Neural progenitor cell (in vitro differentiated cells): Measurements from ENCODE around the gene THBS4.
"Not testable (repeated sequence)": the region's sequence is repeated elsewhere in the genome, so short reads cannot be mapped to it uniquely, and the experiment has no call there.

Experiments used
- EZH2 ChIP-seq: fragments of 200-600 bp; sonication (generic); IDR thresholded peaks from 2 replicates; pipeline ENCODE4 v1.6.1; 2017; ENCODE audit warnings: antibody characterized with exemption, mild to moderate bottlenecking, moderate library complexity
- EZH2phosphoT487 ChIP-seq: fragments of 200-600 bp; sonication (generic); IDR thresholded peaks from 2 replicates; pipeline ENCODE4 v1.6.1; 2017; ENCODE audit warnings: antibody characterized with exemption
- TF ChIP-seq, protein P1 (sequence below): fragments of 200-600 bp; sonication (generic); IDR thresholded peaks from 2 replicates; pipeline ENCODE4 v1.5.1; 2017; ENCODE audit warnings: antibody characterized with exemption, mild to moderate bottlenecking

DNA sequence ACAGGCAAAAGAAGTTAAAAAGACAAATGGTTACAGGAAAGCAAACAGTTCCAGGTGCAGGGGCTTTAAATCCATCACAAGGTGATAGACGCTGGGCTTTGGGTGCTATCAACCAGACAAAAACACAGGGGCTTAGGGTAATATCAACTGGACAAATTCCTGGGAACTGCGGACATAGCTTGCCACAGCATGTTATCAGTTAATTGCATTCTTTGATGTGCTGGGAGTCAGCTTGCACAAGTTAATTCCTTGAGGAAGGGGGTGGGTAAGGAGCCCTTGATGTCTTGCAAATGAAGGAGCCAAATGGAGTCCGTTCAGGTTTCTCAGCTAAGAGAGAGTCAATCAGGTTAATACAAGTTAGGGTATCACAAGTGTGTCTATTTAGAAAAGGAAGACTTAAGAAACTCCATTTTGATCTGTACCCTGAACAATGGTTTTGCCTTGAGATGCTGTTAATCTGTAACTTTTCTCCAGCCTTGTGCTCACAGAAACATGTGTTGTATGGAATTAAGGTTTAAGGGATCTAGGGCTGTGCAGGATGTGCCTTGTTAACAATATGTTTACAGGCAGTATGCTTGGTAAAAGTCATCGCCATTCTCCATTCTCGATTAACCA is 76.3 kb downstream of the THBS4 start:
- TF ChIP-seq, protein P1, sequence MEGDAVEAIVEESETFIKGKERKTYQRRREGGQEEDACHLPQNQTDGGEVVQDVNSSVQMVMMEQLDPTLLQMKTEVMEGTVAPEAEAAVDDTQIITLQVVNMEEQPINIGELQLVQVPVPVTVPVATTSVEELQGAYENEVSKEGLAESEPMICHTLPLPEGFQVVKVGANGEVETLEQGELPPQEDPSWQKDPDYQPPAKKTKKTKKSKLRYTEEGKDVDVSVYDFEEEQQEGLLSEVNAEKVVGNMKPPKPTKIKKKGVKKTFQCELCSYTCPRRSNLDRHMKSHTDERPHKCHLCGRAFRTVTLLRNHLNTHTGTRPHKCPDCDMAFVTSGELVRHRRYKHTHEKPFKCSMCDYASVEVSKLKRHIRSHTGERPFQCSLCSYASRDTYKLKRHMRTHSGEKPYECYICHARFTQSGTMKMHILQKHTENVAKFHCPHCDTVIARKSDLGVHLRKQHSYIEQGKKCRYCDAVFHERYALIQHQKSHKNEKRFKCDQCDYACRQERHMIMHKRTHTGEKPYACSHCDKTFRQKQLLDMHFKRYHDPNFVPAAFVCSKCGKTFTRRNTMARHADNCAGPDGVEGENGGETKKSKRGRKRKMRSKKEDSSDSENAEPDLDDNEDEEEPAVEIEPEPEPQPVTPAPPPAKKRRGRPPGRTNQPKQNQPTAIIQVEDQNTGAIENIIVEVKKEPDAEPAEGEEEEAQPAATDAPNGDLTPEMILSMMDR = not testable (repeated sequence)
- TF ChIP-seq EZH2phosphoT487, EZH2: not testable (repeated sequence)
